ENCODE measurements around the gene PRELP. TPM values are rescaled to one million over a fixed set of nuclear protein-coding genes. Genes with fewer than 3 reads are reported as not detected.

The PRELP gene
- total RNA-seq, 1 experiment from 2014 or later = 0.07 TPM

- no peaks in the 10 kb centered on the region for H3K79me1 ChIP-seq (ENCODE audit: insufficient read depth, low read depth, low read length, poor library complexity, severe bottlenecking)
- H3K9me3 ChIP-seq (ENCODE audit: control insufficient read depth, low read depth, low read length) = no peaks in the 10 kb centered on the region
- no peak overlapping the region for H3K4me3 Mint-ChIP-seq
- H3K56ac ChIP-seq (ENCODE audit: insufficient read length, low read depth, low read length) = no peak overlapping the region
- no peak overlapping the region for H3K18ac ChIP-seq (ENCODE audit: insufficient read length, low read depth, low read length)
- no peak overlapping the region for H2BK20ac ChIP-seq (ENCODE audit: low read depth, low read length, poor library complexity, severe bottlenecking)
- no peaks in the 10 kb centered on the region for H4K20me1 ChIP-seq (ENCODE audit: control insufficient read depth, insufficient read depth, insufficient read length)
- H2BK5ac ChIP-seq (ENCODE audit: insufficient read length, low read length) = no peak overlapping the region
- no peak overlapping the region for H3K14ac ChIP-seq (ENCODE audit: insufficient read depth, low read length)
- H3K4ac ChIP-seq (ENCODE audit: low read depth, low read length) = no peak overlapping the region
- H3K79me2 ChIP-seq (ENCODE audit: insufficient read depth, low read length) = no peaks in the 10 kb centered on the region
- H3T11ph ChIP-seq (ENCODE audit: low read length) = no peak overlapping the region
- no peak overlapping the region; a peak in 1 of 7 replicates for H3K27ac Mint-ChIP-seq
- no peaks in the 10 kb centered on the region for H3K27me3 Mint-ChIP-seq (ENCODE audit: low read depth)
- DNase-seq = no peak
- no peaks in the 10 kb centered on the region for H3K36me3 Mint-ChIP-seq (ENCODE audit: insufficient read depth in 1 of 3, low read depth in 3 of 3)
- H3K23me2 ChIP-seq (ENCODE audit: insufficient read length, low read depth, low read length, poor library complexity, severe bottlenecking) = no peaks in the 10 kb centered on the region
- H3K27me3 ChIP-seq (ENCODE audit: insufficient read depth, low read length) = no peaks in the 10 kb centered on the region
- no peak overlapping the region for H3K4me2 ChIP-seq (ENCODE audit: insufficient read depth, insufficient read length, low read length)
- H2BK15ac ChIP-seq (ENCODE audit: low read depth, low read length) = no peak overlapping the region
- H2BK12ac ChIP-seq (ENCODE audit: insufficient read length, low read depth, low read length) = no peak overlapping the region
- no peak overlapping the region for H3K23ac ChIP-seq (ENCODE audit: insufficient read length, low read depth, low read length)
- TF ChIP-seq, protein P1, sequence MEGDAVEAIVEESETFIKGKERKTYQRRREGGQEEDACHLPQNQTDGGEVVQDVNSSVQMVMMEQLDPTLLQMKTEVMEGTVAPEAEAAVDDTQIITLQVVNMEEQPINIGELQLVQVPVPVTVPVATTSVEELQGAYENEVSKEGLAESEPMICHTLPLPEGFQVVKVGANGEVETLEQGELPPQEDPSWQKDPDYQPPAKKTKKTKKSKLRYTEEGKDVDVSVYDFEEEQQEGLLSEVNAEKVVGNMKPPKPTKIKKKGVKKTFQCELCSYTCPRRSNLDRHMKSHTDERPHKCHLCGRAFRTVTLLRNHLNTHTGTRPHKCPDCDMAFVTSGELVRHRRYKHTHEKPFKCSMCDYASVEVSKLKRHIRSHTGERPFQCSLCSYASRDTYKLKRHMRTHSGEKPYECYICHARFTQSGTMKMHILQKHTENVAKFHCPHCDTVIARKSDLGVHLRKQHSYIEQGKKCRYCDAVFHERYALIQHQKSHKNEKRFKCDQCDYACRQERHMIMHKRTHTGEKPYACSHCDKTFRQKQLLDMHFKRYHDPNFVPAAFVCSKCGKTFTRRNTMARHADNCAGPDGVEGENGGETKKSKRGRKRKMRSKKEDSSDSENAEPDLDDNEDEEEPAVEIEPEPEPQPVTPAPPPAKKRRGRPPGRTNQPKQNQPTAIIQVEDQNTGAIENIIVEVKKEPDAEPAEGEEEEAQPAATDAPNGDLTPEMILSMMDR (conservative IDR thresholded peaks at IDR 0.05) = no peak
- no peak overlapping the region for H3K9ac ChIP-seq (ENCODE audit: extremely low read depth, insufficient read length, low read length)
- H4K5ac ChIP-seq (ENCODE audit: insufficient read length, low read depth, low read length) = no peak overlapping the region
- H3K4me1 ChIP-seq (ENCODE audit: insufficient read depth, low read length) = peaks cover 6% of the 10 kb centered on the region
- H4K91ac ChIP-seq (ENCODE audit: insufficient read length, low read depth, low read length) = no peak overlapping the region
- no CpG with 5 or more reads among the region's 5 CpGs for WGBS (ENCODE audit: extremely low coverage, insufficient read length, low lambda C conversion rate)
- no peak overlapping the region for H4K8ac ChIP-seq (replicated peaks; ENCODE audit: insufficient read length, low read depth, low read length)
- H3K4me1 Mint-ChIP-seq = peaks cover 19 to 24% of the 10 kb centered on the region in 2 experiments
- no peak overlapping the region for H2BK120ac ChIP-seq (ENCODE audit: low read depth, low read length, poor library complexity, severe bottlenecking)
- no peaks in the 10 kb centered on the region for H3K9me3 Mint-ChIP-seq
- H2AK5ac ChIP-seq (ENCODE audit: insufficient read length, low read length) = no peak overlapping the region
- H3K27ac ChIP-seq (ENCODE audit: insufficient read length, low read depth, low read length) = no peak overlapping the region
- H2AFZ ChIP-seq (ENCODE audit: low read length) = peak overlapping the region; percentile 58
These were observed 64.4 kb downstream of the PRELP start for GRCh38 chr1:203539831-203540546.

Other genes with a start within 250 kb of the PRELP start
- gene CHIT1, start 246.1 kb upstream of the PRELP start, total RNA-seq (2021) = not detected in 2 replicates
- gene BTG2, start 170.3 kb upstream of the PRELP start, total RNA-seq (2021) = 2.9 and 4.1 TPM in 2 replicates
- gene FMOD, start 124.7 kb upstream of the PRELP start, total RNA-seq (2021) = not detected in 2 replicates
- gene OPTC, start 18.3 kb downstream of the PRELP start, total RNA-seq (2021) = 0.68 and 1.1 TPM in 2 replicates
- gene ATP2B4, start 151.0 kb downstream of the PRELP start, total RNA-seq (2021) = 14.1 and 15.7 TPM in 2 replicates

All from H9 (cell line).